Kidney (tissue), 14 donors: Measurements from ENCODE around the gene LMOD2. TPM values are rescaled to one million over a fixed set of nuclear protein-coding genes. Genes with fewer than 3 reads are reported as not detected.

ENCODE experiments used
- DNase-seq, 5 donors: peaks; one replicate each; pipeline ENCODE4 v3.0.0-alpha.2; 2013 to 2020
- FAIRE-seq: peaks from 2 replicates; lab custom pipeline; 2012; peaks lifted over from hg19 to GRCh38; lab: Jason Lieb, UNC
- H3K27ac ChIP-seq, 2 donors: one replicate each; pipeline ENCODE4 v1.7.0; 2013; ENCODE audit warnings: low read depth in 2 of 2, low read length in 2 of 2, inconsistent platforms in 1 of 2
- H3K27me3 ChIP-seq: one replicate; pipeline ENCODE4 v1.7.1; 2013; ENCODE audit warnings: low read length, inconsistent platforms; ENCODE audit not compliant: control insufficient read depth, insufficient read depth
- H3K36me3 ChIP-seq, 3 donors: one replicate each; pipeline versions ENCODE4 v1.7.0 to v1.7.1; 2013; ENCODE audit warnings: low read length in 3 of 3, control low read depth in 1 of 3, inconsistent platforms in 1 of 3; ENCODE audit not compliant: insufficient read depth in 3 of 3, control insufficient read depth in 2 of 3
- H3K4me1 ChIP-seq, 3 donors: one replicate each; pipeline versions ENCODE4 v1.7.0 to v1.7.1; 2013; ENCODE audit warnings: low read length in 3 of 3, inconsistent platforms in 1 of 3, low read depth in 1 of 3; ENCODE audit not compliant: control insufficient read depth in 2 of 3, insufficient read depth in 2 of 3
- H3K4me3 ChIP-seq, 3 donors: one replicate each; pipeline versions ENCODE4 v1.7.0 to v1.8.1; 2013; ENCODE audit warnings: low read length in 3 of 3, control low read depth in 1 of 3, inconsistent platforms in 1 of 3
- H3K9ac ChIP-seq, 3 donors: one replicate each; pipeline versions ENCODE4 v1.7.0 to v1.7.1; 2013; ENCODE audit warnings: low read length in 3 of 3, control low read depth in 1 of 3, inconsistent platforms in 1 of 3
- H3K9me3 ChIP-seq, 3 donors: one replicate each; pipeline versions ENCODE4 v1.7.0 to v1.7.1; 2013; ENCODE audit warnings: low read length in 3 of 3, control low read depth in 1 of 3, inconsistent platforms in 1 of 3; ENCODE audit not compliant: control insufficient read depth in 2 of 3, insufficient read depth in 1 of 3
- CTCF ChIP-seq: IDR thresholded peaks from 3 replicates; pipeline ENCODE4 v1.5.1; 2012; ENCODE audit warnings: mild to moderate bottlenecking, moderate library complexity, borderline replicate concordance; ENCODE audit not compliant: insufficient read depth; ENCODE audit errors: extremely low read depth
- intact Hi-C: fragments of 100-400 bp; cut with DNase I; formaldehyde crosslinking; loops from one replicate; pipeline ENCODE4 v1.11.1; 2022
- polyA plus RNA-seq: library from polyadenylated mRNA; stranded (reverse); fragments of 350-450 nt; fragmentation: Illumina TruSeq; extraction: RNeasy Lipid Tissue Mini Kit (QIAGEN cat#74804); gene quantifications from one replicate; pipeline ENCODE4 v1.2.3, GENCODE V29; 2014; ENCODE audit warnings: low read depth, low replicate concordance; ENCODE audit not compliant: insufficient read depth
- total RNA-seq: library from RNA; stranded (reverse); fragmentation: NEBNext Ultra II Directional; extraction: Animal tissue kit (Norgen Biotek cat#: 25700); gene quantifications from one replicate; pipeline ENCODE4 v1.2.1, GENCODE V29; 2021
- donor health status: control.
- donor health status: control.
- donor health status: control.
- donor health status: control.
- donor health status: control.
- donor health status: DM: yes; HTN: yes; CAD: no.
- donor health status: Normal renal cell carcinoma (clear cell type).

LMOD2 gene
- total and polyA plus RNA-seq, 2 donors from 2014 or later: not detected

DNA sequence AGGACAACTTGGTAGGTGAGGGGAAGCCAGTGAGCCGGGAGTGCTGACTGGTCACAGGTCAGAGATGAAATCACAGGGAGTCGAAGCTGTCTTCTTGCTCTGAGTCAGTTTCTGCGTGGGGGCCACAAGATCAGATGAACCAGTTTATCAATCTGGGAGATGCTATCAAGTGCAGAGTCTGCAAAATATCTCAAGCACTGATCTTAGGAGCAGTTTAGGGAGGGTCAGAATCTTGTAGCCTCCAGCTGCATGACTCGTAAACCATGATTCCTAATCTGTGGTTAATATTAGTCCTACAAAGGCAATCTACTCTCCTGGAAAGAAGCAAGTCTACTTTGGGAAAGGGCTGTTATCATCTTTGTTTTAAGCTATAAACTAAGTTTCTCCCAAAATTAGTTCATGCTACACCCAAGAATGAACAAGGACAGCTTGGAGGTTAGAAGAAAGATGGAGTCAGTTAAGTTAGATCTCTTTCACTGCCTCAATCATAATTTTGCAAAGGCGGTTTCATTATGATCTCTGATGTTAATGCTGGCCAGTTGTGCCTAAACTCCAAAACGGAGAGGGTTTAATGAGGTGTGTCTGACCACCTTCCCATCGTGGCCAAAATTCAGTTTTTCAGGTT, 8.4 kb upstream of the LMOD2 start:
- Histone ChIP-seq H3K9me3 (no peaks in the 10 kb centered on the region), H3K27me3 (no peaks in the 10 kb centered on the region), H3K4me3 (no peak overlapping the region), H3K27ac (no peak overlapping the region), H3K36me3 (no peaks in the 10 kb centered on the region), H3K4me1 (peaks cover 0 to 2% (median 0%) of the 10 kb centered on the region in 3 donors), H3K9ac (no peak overlapping the region)
- intact Hi-C loops: no loop called here
- FAIRE-seq (no peak), DNase-seq (no peak)
- TF ChIP-seq CTCF: no peak

DNA sequence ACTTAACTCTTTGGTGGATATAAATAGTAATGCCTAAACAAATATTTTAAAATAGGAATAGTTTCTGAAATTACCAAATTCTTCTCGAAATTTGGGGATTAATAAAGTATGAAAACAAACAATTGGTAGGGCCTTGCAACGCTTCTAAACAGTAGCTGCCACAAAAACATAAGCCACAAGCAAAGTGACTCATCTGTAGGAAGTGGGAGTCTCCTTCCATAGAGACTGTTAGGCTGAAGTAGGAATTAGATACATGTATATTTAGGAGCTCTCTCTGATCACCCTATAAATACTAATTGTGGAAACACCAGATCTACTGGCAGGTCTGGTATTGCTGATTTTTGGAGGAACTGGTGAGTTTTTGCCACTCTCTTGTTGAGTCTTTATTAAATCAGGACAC, 5.7 kb upstream of the LMOD2 start:
- Histone ChIP-seq H3K4me1 (no peaks in the 10 kb centered on the region), H3K27me3 (no peaks in the 10 kb centered on the region), H3K36me3 (no peaks in the 10 kb centered on the region), H3K9ac (no peak overlapping the region), H3K4me3 (no peak overlapping the region), H3K27ac (no peak overlapping the region), H3K9me3 (no peaks in the 10 kb centered on the region)
- intact Hi-C loops: no loop called here
- FAIRE-seq (no peak), DNase-seq (no peak)
- TF ChIP-seq CTCF: no peak

DNA sequence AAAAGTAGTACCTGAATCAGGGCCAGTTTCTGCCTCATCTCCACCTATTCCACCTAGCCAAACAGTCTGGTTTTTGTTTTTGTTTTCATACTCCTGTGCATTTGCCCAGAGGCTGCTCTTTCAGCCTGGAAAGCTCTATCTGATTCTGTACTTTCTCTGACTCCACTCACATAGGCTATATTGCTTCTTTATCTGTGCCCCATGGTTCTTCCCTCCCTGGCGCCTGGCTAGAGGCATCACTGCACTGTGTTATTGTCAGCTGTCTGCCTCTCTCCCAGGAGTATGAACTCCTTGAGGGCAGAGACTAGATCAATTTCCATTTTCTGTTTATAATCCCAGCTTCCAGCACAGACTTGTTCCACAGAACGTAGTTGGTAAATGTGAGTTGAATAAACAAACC, 5.1 kb upstream of the LMOD2 start:
- no peaks in the 10 kb centered on the region for H3K9me3 ChIP-seq
- no peak overlapping the region for H3K4me3 ChIP-seq
- no peak overlapping the region for H3K27ac ChIP-seq
- no peak overlapping the region for H3K9ac ChIP-seq
- no peaks in the 10 kb centered on the region for H3K4me1 ChIP-seq
- H3K36me3 ChIP-seq: no peaks in the 10 kb centered on the region
- no peaks in the 10 kb centered on the region for H3K27me3 ChIP-seq
- DNase-seq (no peak), FAIRE-seq (no peak)
- intact Hi-C loops: no loop called here
- TF ChIP-seq CTCF: no peak

DNA sequence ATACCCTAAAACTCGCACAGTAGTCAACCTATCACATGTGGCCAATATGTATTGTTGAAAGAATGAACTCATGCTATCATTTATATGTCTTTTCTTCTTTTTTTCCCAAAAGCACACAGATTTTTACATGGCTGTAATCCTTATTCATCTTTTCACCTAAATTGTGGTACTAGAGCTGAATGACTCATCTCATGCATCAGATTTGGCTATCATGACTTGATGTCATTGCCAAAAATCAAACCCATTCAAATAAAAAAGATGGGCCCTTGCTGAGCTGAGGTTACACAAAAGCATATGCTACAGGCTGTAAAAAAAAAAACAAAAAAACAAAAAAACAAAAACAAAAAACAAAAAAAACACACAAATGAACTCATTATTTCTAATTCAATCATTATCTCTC, 3.3 kb upstream of the LMOD2 start:
- intact Hi-C loops: no loop called here
- DNase-seq: no peak
- H3K4me3 ChIP-seq: no peak overlapping the region
- H3K27me3 ChIP-seq: no peaks in the 10 kb centered on the region
- no peak for FAIRE-seq
- H3K27ac ChIP-seq: no peak overlapping the region
- H3K4me1 ChIP-seq: no peaks in the 10 kb centered on the region
- no peak overlapping the region for H3K9ac ChIP-seq
- H3K36me3 ChIP-seq: no peaks in the 10 kb centered on the region
- TF ChIP-seq CTCF: no peak
- H3K9me3 ChIP-seq: no peaks in the 10 kb centered on the region
